HepG2 (cell line): ENCODE measurements around the gene ZNFX1. TPM values are rescaled to one million over a fixed set of nuclear protein-coding genes. Genes with fewer than 3 reads are reported as not detected.

Source experiments
- ATAC-seq: fragments of 200-7000 bp; cut with Tn5 transposase; 3 replicates; pipeline ENCODE4 v1.9.1; 2020; ENCODE audit warnings: mild to moderate bottlenecking, moderate library complexity
- BruUV-seq: library from RNA; stranded (reverse); fragments of 400-500 nt; replicated peaks from 2 replicates; lab custom pipeline; 2021; lab: Mats Ljungman, UMichigan
- CTCF ChIA-PET: fragments of 300-600 bp; formaldehyde crosslinking; extraction: SDS; loops from one replicate; lab custom pipeline; 2021; ENCODE audit warnings: low total read pairs, inconsistent platforms, low intra/inter-chr PET ratio; lab: Yijun Ruan, JAX
- POLR2A ChIA-PET: fragments of 350-600 bp; sonication (Branson Sonifier 250); formaldehyde crosslinking; loops from one replicate; lab custom pipeline; 2020; ENCODE audit warnings: antibody characterized with exemption, inconsistent platforms; lab: Yijun Ruan, JAX
- DNase-seq: peaks from one replicate; pipeline ENCODE4 v3.0.0-alpha.2; 2015; ENCODE audit warnings: low spot score
- FAIRE-seq: peaks from 3 replicates; lab custom pipeline; 2011; peaks lifted over from hg19 to GRCh38; lab: Jason Lieb, UNC
- H2AFZ ChIP-seq: one replicate; pipeline ENCODE4 v1.6.1; 2011; ENCODE audit warnings: low read length, inconsistent platforms
- H3K27ac ChIP-seq: fragments of 300-600 bp; 3 replicates; pipeline ENCODE4 v1.8.0; 2011; ENCODE audit warnings: mixed run types, mild to moderate bottlenecking, mixed read lengths, low read length, inconsistent platforms; ENCODE audit not compliant: insufficient read depth; ENCODE audit errors: extremely low read length
- H3K27me3 ChIP-seq, 2 experiments: fragments of 200-600 bp in 1 of 2; 2 replicates in 1 of 2; 3 replicates in 1 of 2; pipeline versions ENCODE4 v1.6.0 to v1.8.0; 2011; ENCODE audit warnings: low read length in 2 of 2, mild to moderate bottlenecking in 2 of 2, moderate library complexity in 2 of 2, inconsistent platforms in 1 of 2; ENCODE audit not compliant: insufficient read depth in 2 of 2, control insufficient read depth in 1 of 2
- H3K36me3 ChIP-seq, 2 experiments: fragments of 200-600 bp in 1 of 2; replicated peaks in 1 of 2; 2 replicates in 1 of 2; 3 replicates in 1 of 2; pipeline versions ENCODE4 v1.5.1 to v1.8.0; 2011; ENCODE audit warnings: low read length in 2 of 2, inconsistent platforms in 1 of 2; ENCODE audit not compliant: insufficient read depth in 2 of 2, control insufficient read depth in 1 of 2
- H3K4me1 ChIP-seq: 2 replicates; pipeline ENCODE4 v1.5.1; 2012; ENCODE audit warnings: low read length, inconsistent platforms; ENCODE audit not compliant: insufficient read depth
- H3K4me2 ChIP-seq: 2 replicates; pipeline ENCODE4 v1.6.0; 2011; ENCODE audit warnings: low read depth, low read length, inconsistent platforms
- H3K4me3 ChIP-seq, 3 experiments: fragments of 200-600 bp in 1 of 3; sonication (generic), shearing (Covaris generic) in 1 of 3; replicated peaks in 1 of 3; 2 replicates each; pipeline ENCODE4 v1.5.1; 2011 to 2016; ENCODE audit warnings: low read length in 3 of 3, inconsistent platforms in 2 of 3, low read depth in 2 of 3, mild to moderate bottlenecking in 2 of 3, control low read depth in 1 of 3, mixed read lengths in 1 of 3; ENCODE audit not compliant: insufficient read depth in 1 of 3
- H3K79me2 ChIP-seq: one replicate; pipeline ENCODE4 v1.6.1; 2011; ENCODE audit warnings: low read length, inconsistent platforms; ENCODE audit not compliant: insufficient read depth
- H3K9ac ChIP-seq: 2 replicates; pipeline ENCODE4 v1.6.0; 2011; ENCODE audit warnings: mild to moderate bottlenecking, low read depth, low read length, inconsistent platforms; ENCODE audit not compliant: insufficient read depth
- H3K9me3 ChIP-seq: 2 replicates; pipeline ENCODE4 v1.5.1; 2012; ENCODE audit warnings: mild to moderate bottlenecking, low read length
- H4K20me1 ChIP-seq: 2 replicates; pipeline ENCODE4 v1.6.0; 2011; ENCODE audit warnings: inconsistent platforms, mild to moderate bottlenecking, low read length, moderate library complexity; ENCODE audit not compliant: insufficient read depth
- DNMT3B ChIP-seq: conservative IDR thresholded peaks from 2 replicates; pipeline ENCODE4 v1.6.1; 2016; ENCODE audit warnings: missing biosample characterization, control low read depth
- DPF2 ChIP-seq: sonication (generic); formaldehyde crosslinking; IDR thresholded peaks from 2 replicates; pipeline ENCODE4 v1.4.0; 2020; ENCODE audit warnings: mild to moderate bottlenecking, low read depth, missing genetic modification reagents, borderline replicate concordance
- HOXA3 ChIP-seq: sonication (generic); formaldehyde crosslinking; IDR thresholded peaks from 2 replicates; pipeline ENCODE4 v1.5.0; 2020; ENCODE audit warnings: missing genetic modification reagents
- SRY ChIP-seq: sonication (generic); formaldehyde crosslinking; IDR thresholded peaks from 2 replicates; pipeline ENCODE4 v1.8.0; 2022; ENCODE audit warnings: mild to moderate bottlenecking, missing genetic modification reagents
- THAP11 ChIP-seq: IDR thresholded peaks from 2 replicates; pipeline ENCODE4 v1.6.1; 2016; ENCODE audit warnings: missing biosample characterization, missing genetic modification reagents
- TOE1 ChIP-seq: sonication (generic); formaldehyde crosslinking; IDR thresholded peaks from 2 replicates; pipeline ENCODE4 v1.4.0; 2020; ENCODE audit warnings: mild to moderate bottlenecking, missing genetic modification reagents
- ZFP36L2 ChIP-seq: sonication (generic); formaldehyde crosslinking; IDR thresholded peaks from 2 replicates; pipeline ENCODE4 v1.4.0; 2020; ENCODE audit warnings: missing genetic modification reagents
- ZFP41 ChIP-seq: sonication (generic); formaldehyde crosslinking; IDR thresholded peaks from 2 replicates; pipeline ENCODE4 v1.4.0; 2020; ENCODE audit warnings: mild to moderate bottlenecking, missing genetic modification reagents, borderline replicate concordance
- ZNF124 ChIP-seq: sonication (generic); formaldehyde crosslinking; IDR thresholded peaks from 2 replicates; pipeline ENCODE4 v1.4.0; 2020; ENCODE audit warnings: missing genetic modification reagents
- ZNF367 ChIP-seq: sonication (generic); formaldehyde crosslinking; IDR thresholded peaks from 2 replicates; pipeline ENCODE4 v1.4.0; 2020; ENCODE audit warnings: missing genetic modification reagents, borderline replicate concordance
- ZNF569 ChIP-seq: sonication (generic); formaldehyde crosslinking; IDR thresholded peaks from 2 replicates; pipeline ENCODE4 v1.5.0; 2020; ENCODE audit warnings: mild to moderate bottlenecking, missing genetic modification reagents, moderate library complexity, borderline replicate concordance
- ZNF781 ChIP-seq: sonication (generic); formaldehyde crosslinking; IDR thresholded peaks from 2 replicates; pipeline ENCODE4 v1.5.1; 2020; ENCODE audit warnings: borderline replicate concordance, mild to moderate bottlenecking, missing genetic modification reagents; ENCODE audit errors: not compliant biosample characterization
- WGBS: methylation state at CpG from one replicate; pipeline ENCODE4 v1.1.6; 2017; ENCODE audit warnings: low lambda C conversion rate; 5-methylcytosine and 5-hydroxymethylcytosine counted together
- in situ Hi-C: cut with HindIII; loops from 2 replicates; pipeline ENCODE4 v1.10.0; 2017; ENCODE audit warnings: low pct_unique_long_range_greater_than_20kb; ENCODE audit not compliant: extremely low pct_ligation_motif_present
- intact Hi-C: fragments of 100-400 bp; cut with micrococcal nuclease; formaldehyde crosslinking; loops from one replicate; pipeline ENCODE4 v1.10.0; 2022; ENCODE audit not compliant: unreplicated experiment
- polyA plus RNA-seq, 8 experiments: library from polyadenylated mRNA; depleted of rRNA in 3 of 8; stranded (reverse) in 7 of 8; unstranded in 1 of 8; fragments of >200 nt; fragmentation: Illumina TruSeq in 4 of 8; extraction: Trizol in 4 of 8; gene quantifications; 2 replicates each; pipeline versions ENCODE4 v1.2.1 to v1.2.3, GENCODE V29; 2011 to 2016; ENCODE audit warnings: low read depth in 4 of 8, missing spikeins in 1 of 8, mixed read lengths in 1 of 8; ENCODE audit not compliant: insufficient read depth in 1 of 8
- total RNA-seq, 5 experiments: library from RNA; depleted of rRNA; stranded (reverse); fragments of >200 nt; fragmentation: Illumina TruSeq; extraction: Trizol; gene quantifications; 2 replicates each; pipeline ENCODE4 v1.2.3, GENCODE V29; 2016; ENCODE audit warnings: low read depth in 1 of 5
- TF ChIP-seq, protein P1 (sequence below): sonication (generic); formaldehyde crosslinking; IDR thresholded peaks from 2 replicates; pipeline ENCODE4 v1.4.0; 2020; ENCODE audit warnings: missing genetic modification reagents
- TF ChIP-seq, protein P2 (sequence below): sonication (generic); formaldehyde crosslinking; conservative IDR thresholded peaks from 2 replicates; pipeline ENCODE4 v1.4.0; 2020; ENCODE audit warnings: missing genetic modification reagents
- TF ChIP-seq, protein P3 (sequence below): sonication (generic); formaldehyde crosslinking; IDR thresholded peaks from 2 replicates; pipeline ENCODE4 v1.5.0; 2020; ENCODE audit warnings: mild to moderate bottlenecking, low read depth, missing genetic modification reagents, borderline replicate concordance
- TF ChIP-seq, protein P4 (sequence below): sonication (generic); formaldehyde crosslinking; IDR thresholded peaks from 2 replicates; pipeline ENCODE4 v1.4.0; 2020; ENCODE audit warnings: missing genetic modification reagents
- TF ChIP-seq, protein P5 (sequence below): sonication (generic); formaldehyde crosslinking; IDR thresholded peaks from 2 replicates; pipeline ENCODE4 v1.5.0; 2020; ENCODE audit warnings: missing genetic modification reagents

Gene ZNFX1
- total and polyA plus RNA-seq, 2 of the 13 experiments (the other 11 are each of a cell fraction or from before 2014, with no cell fraction given), result 2.9 to 11.1 TPM

DNA sequence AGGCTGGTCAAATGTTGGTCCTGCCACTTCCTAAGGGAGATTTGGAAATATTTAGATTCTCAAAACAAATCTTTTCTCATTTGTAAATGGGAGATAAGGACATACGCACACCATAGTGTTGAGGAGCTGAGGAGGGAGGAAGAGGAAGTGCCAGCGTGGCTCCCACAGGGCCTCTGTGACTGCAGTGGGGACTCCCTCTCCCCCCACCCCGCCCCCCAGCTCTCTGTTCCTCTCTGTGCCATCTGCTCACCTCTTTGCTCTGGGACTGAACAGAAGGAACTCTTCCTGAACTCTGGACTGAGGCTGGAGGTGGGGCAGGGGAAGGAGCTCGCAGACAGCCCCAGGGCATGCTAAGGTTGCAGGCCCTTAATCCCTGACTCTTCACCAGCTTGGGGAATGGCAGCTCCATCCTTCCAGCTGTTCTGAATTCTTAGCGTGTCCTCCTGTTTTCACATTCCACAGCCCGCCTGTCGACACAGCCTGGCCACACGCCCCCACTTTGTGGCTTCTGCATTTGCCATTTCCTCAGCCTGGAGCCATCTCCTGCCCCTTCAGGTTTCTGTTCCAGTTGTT lies 47.2 kb downstream of the ZNFX1 start:
- Histone ChIP-seq H3K27ac (no peak overlapping the region), H2AFZ (no peak overlapping the region), H4K20me1 (no peaks in the 10 kb centered on the region), H3K9ac (no peak overlapping the region), H3K4me2 (no peak overlapping the region), H3K9me3 (no peaks in the 10 kb centered on the region), H3K79me2 (no peaks in the 10 kb centered on the region), H3K36me3 (peaks cover 58 to 89% of the 10 kb centered on the region in 2 experiments), H3K4me1 (no peaks in the 10 kb centered on the region), H3K4me3 (no peak overlapping the region), H3K27me3 (no peaks in the 10 kb centered on the region)
- intact Hi-C loops (no loop called here), in situ Hi-C loops (no loop called here)
- WGBS, result 95% methylated on average over 8 of the region's 8 CpGs
- ATAC-seq (no peak), FAIRE-seq (no peak), DNase-seq (no peak)
- CTCF ChIA-PET, result no interaction called here
- BruUV-seq, result no TSS peak
- POLR2A ChIA-PET, result no interaction called here
- TF ChIP-seq ZFP36L2 (CRISPR knock-in tag) (no peak), DPF2 (CRISPR knock-in tag) (no peak), ZFP41 (no peak), TOE1 (CRISPR knock-in tag) (no peak), HOXA3 (no peak), SRY (no peak), ZNF367 (no peak), THAP11 (CRISPR knock-in tag) (no peak), ZNF781 (CRISPR knock-in tag) (no peak), DNMT3B (CRISPR knock-in tag) (no peak), ZNF124 (CRISPR knock-in tag) (no peak), ZNF569 (no peak)
- TF ChIP-seq, protein P1, sequence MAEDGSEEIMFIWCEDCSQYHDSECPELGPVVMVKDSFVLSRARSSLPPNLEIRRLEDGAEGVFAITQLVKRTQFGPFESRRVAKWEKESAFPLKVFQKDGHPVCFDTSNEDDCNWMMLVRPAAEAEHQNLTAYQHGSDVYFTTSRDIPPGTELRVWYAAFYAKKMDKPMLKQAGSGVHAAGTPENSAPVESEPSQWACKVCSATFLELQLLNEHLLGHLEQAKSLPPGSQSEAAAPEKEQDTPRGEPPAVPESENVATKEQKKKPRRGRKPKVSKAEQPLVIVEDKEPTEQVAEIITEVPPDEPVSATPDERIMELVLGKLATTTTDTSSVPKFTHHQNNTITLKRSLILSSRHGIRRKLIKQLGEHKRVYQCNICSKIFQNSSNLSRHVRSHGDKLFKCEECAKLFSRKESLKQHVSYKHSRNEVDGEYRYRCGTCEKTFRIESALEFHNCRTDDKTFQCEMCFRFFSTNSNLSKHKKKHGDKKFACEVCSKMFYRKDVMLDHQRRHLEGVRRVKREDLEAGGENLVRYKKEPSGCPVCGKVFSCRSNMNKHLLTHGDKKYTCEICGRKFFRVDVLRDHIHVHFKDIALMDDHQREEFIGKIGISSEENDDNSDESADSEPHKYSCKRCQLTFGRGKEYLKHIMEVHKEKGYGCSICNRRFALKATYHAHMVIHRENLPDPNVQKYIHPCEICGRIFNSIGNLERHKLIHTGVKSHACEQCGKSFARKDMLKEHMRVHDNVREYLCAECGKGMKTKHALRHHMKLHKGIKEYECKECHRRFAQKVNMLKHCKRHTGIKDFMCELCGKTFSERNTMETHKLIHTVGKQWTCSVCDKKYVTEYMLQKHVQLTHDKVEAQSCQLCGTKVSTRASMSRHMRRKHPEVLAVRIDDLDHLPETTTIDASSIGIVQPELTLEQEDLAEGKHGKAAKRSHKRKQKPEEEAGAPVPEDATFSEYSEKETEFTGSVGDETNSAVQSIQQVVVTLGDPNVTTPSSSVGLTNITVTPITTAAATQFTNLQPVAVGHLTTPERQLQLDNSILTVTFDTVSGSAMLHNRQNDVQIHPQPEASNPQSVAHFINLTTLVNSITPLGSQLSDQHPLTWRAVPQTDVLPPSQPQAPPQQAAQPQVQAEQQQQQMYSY (CRISPR knock-in tag), result no peak
- TF ChIP-seq, protein P2, sequence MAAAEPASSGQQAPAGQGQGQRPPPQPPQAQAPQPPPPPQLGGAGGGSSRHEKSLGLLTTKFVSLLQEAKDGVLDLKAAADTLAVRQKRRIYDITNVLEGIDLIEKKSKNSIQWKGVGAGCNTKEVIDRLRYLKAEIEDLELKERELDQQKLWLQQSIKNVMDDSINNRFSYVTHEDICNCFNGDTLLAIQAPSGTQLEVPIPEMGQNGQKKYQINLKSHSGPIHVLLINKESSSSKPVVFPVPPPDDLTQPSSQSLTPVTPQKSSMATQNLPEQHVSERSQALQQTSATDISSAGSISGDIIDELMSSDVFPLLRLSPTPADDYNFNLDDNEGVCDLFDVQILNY, result no peak
- TF ChIP-seq, protein P3, sequence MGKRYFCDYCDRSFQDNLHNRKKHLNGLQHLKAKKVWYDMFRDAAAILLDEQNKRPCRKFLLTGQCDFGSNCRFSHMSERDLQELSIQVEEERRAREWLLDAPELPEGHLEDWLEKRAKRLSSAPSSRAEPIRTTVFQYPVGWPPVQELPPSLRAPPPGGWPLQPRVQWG (CRISPR knock-in tag), result no peak
- TF ChIP-seq, protein P4, sequence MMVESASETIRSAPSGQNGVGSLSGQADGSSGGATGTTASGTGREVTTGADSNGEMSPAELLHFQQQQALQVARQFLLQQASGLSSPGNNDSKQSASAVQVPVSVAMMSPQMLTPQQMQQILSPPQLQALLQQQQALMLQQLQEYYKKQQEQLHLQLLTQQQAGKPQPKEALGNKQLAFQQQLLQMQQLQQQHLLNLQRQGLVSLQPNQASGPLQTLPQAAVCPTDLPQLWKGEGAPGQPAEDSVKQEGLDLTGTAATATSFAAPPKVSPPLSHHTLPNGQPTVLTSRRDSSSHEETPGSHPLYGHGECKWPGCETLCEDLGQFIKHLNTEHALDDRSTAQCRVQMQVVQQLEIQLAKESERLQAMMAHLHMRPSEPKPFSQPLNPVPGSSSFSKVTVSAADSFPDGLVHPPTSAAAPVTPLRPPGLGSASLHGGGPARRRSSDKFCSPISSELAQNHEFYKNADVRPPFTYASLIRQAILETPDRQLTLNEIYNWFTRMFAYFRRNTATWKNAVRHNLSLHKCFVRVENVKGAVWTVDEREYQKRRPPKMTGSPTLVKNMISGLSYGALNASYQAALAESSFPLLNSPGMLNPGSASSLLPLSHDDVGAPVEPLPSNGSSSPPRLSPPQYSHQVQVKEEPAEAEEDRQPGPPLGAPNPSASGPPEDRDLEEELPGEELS (CRISPR knock-in tag), result no peak
- TF ChIP-seq, protein P5, sequence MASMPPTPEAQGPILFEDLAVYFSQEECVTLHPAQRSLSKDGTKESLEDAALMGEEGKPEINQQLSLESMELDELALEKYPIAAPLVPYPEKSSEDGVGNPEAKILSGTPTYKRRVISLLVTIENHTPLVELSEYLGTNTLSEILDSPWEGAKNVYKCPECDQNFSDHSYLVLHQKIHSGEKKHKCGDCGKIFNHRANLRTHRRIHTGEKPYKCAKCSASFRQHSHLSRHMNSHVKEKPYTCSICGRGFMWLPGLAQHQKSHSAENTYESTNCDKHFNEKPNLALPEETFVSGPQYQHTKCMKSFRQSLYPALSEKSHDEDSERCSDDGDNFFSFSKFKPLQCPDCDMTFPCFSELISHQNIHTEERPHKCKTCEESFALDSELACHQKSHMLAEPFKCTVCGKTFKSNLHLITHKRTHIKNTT (CRISPR knock-in tag), result no peak
